ENCODE data around the gene WDR1.

Gene WDR1

DNA sequence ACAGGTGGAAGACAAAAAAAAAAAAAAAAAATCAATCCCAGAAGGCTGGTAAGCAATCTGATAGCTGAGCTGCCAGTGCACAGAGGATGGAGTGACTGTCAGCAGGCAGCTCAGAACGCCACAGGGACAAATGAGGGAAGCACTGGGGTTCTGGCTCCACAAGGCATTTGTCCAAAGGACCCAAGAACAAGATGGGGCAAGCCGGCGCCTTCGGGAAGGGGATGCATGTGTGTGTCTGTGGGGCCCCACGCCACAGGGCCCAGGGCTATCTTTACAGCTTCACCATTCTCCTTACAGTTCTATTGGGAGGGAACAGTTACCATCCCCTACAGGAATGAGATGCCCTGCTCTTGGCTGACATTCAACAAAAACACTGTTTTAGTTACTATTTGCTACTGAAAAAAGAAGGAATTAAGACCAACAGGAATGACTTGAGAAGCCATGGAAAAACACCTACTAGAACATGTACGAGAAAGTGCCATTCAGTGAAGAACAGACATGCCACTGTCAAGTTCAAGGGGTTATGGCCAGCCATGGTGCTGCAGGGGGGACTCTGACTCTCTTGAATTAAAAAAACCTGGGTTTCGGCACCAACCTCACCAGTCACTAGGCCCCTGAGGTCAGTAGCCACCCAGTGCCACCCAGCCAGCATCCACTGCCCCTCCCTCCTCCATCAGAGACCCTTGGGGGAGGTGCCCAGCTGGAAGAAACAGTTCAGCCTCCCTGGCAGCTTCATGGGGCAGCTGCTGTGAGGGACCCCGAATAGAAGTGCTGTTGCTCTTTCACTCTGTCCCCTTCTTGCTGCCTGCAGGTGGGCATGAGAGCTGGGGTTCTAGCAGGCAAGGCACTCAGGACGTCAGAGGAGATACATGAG is 18.5 kb downstream of the WDR1 start:
- H3K4me3 ChIP-seq (ENCODE audit: low read length), result no peak overlapping the region
- H3K27me3 ChIP-seq (ENCODE audit: control insufficient read depth, low read length), result no peaks in the 10 kb centered on the region
- no peaks in the 10 kb centered on the region for H3K9me3 ChIP-seq (ENCODE audit: control insufficient read depth, insufficient read depth, low read length)
- peaks cover 19% of the 10 kb centered on the region for H4K20me1 ChIP-seq (ENCODE audit: control insufficient read depth, insufficient read depth, low read depth, low read length)
- no peak overlapping the region for H3K4me2 ChIP-seq (ENCODE audit: low read length)
- H3K27ac ChIP-seq (ENCODE audit: low read depth, low read length), result no peak overlapping the region
- no peaks in the 10 kb centered on the region for H3F3A ChIP-seq (ENCODE audit: control insufficient read depth, insufficient read depth)
- H3K9me2 ChIP-seq (replicated peaks; ENCODE audit: control insufficient read depth, low read length), result no peaks in the 10 kb centered on the region
- peaks cover 99% of the 10 kb centered on the region for H3K36me3 ChIP-seq (ENCODE audit: control insufficient read depth, low read length)
- H3K4me1 ChIP-seq (ENCODE audit: control insufficient read depth, low read length), result no peaks in the 10 kb centered on the region
- peaks cover 92% of the 10 kb centered on the region for H3K79me2 ChIP-seq (ENCODE audit: control insufficient read depth, low read length)
- TF ChIP-seq EZH2phosphoT487 (IDR thresholded peaks at IDR 0.05; ENCODE audit: borderline replicate concordance, low read length), result no peak
- TF ChIP-seq, protein P1, sequence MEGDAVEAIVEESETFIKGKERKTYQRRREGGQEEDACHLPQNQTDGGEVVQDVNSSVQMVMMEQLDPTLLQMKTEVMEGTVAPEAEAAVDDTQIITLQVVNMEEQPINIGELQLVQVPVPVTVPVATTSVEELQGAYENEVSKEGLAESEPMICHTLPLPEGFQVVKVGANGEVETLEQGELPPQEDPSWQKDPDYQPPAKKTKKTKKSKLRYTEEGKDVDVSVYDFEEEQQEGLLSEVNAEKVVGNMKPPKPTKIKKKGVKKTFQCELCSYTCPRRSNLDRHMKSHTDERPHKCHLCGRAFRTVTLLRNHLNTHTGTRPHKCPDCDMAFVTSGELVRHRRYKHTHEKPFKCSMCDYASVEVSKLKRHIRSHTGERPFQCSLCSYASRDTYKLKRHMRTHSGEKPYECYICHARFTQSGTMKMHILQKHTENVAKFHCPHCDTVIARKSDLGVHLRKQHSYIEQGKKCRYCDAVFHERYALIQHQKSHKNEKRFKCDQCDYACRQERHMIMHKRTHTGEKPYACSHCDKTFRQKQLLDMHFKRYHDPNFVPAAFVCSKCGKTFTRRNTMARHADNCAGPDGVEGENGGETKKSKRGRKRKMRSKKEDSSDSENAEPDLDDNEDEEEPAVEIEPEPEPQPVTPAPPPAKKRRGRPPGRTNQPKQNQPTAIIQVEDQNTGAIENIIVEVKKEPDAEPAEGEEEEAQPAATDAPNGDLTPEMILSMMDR (IDR thresholded peaks at IDR 0.05; ENCODE audit: low read depth, low read length, poor library complexity, severe bottlenecking), result no peak

DNA sequence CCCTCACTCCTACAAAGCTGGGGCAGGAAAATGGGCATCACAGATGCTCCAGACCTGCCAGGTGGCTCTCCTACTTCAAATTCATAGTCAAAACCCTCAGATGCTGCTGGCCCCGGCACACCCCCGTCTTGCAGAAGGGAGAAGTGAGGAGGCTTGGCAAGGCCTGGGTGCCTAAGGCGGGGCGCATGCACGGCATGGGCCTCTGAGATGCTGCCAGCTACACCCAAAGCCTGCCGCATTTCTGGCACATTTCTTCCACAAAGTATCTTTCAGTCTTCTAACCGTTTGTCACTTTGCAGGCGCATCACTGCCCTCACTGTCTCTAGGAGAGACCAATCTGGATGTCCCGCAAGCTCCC is 19.6 kb downstream of the WDR1 start:
- Histone ChIP-seq H3K4me2 (ENCODE audit: low read length) (no peak overlapping the region), H4K20me1 (ENCODE audit: control insufficient read depth, insufficient read depth, low read depth, low read length) (peaks cover 15% of the 10 kb centered on the region; the same call in 1 of the 2 replicates), H3K9me3 (ENCODE audit: control insufficient read depth, insufficient read depth, low read length) (no peaks in the 10 kb centered on the region), H3K79me2 (ENCODE audit: control insufficient read depth, low read length) (peaks cover 92% of the 10 kb centered on the region), H3K4me3 (ENCODE audit: low read length) (no peak overlapping the region), H3K36me3 (ENCODE audit: control insufficient read depth, low read length) (peaks cover 99% of the 10 kb centered on the region), H3K4me1 (ENCODE audit: control insufficient read depth, low read length) (no peaks in the 10 kb centered on the region), H3K27me3 (ENCODE audit: control insufficient read depth, low read length) (no peaks in the 10 kb centered on the region), H3K27ac (ENCODE audit: low read depth, low read length) (no peak overlapping the region), H3F3A (ENCODE audit: control insufficient read depth, insufficient read depth) (no peaks in the 10 kb centered on the region), H3K9me2 (replicated peaks; ENCODE audit: control insufficient read depth, low read length) (no peaks in the 10 kb centered on the region)
- no peak for TF ChIP-seq EZH2phosphoT487 (IDR thresholded peaks at IDR 0.05; ENCODE audit: borderline replicate concordance, low read length)
- TF ChIP-seq, protein P1 (IDR thresholded peaks at IDR 0.05; ENCODE audit: low read depth, low read length, poor library complexity, severe bottlenecking), result no peak

DNA sequence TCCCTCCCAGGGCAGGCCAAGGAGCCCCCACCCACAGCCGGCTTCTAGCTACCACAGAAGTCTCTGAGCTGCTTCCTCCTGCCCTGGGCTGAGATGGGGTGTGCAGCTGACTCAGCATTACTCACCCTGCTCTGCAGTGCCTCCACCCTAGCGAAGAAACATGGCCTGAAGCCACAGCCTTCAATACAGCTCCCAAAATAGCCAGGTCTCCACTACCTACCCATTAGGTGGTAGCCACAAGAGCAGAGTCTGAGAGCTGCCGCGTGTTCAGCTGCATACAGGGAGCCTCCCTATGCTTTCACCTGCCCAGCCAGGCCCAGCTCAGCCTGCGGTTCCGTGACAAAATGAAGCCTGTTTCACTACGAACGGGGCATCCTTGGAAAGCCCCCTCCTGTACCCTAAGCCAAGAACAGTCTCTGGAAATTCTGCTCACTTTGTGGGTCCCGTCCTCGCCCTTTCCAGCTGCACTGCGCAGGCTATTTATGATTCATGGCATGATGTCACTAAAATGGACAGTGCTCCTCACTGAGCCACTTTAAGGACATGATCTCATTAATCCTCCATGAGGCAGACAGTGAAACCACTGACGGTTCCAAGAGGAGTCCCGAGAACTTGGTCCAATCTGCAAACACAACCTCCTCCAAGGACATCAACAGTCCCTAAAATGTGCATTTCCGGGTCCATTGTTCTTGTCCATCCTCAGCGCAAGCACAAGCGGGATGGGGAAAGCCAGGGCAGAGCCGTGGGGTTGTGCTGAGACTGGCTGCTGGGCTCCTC is 20.2 kb downstream of the WDR1 start:
- H3K9me2 ChIP-seq (replicated peaks; ENCODE audit: control insufficient read depth, low read length), result no peaks in the 10 kb centered on the region
- no peaks in the 10 kb centered on the region for H3K9me3 ChIP-seq (ENCODE audit: control insufficient read depth, insufficient read depth, low read length)
- no peaks in the 10 kb centered on the region for H3K4me1 ChIP-seq (ENCODE audit: control insufficient read depth, low read length)
- no peak overlapping the region for H3K4me3 ChIP-seq (ENCODE audit: low read length)
- H4K20me1 ChIP-seq (ENCODE audit: control insufficient read depth, insufficient read depth, low read depth, low read length), result peaks cover 9% of the 10 kb centered on the region; the same call in 1 of the 2 replicates
- H3K36me3 ChIP-seq (ENCODE audit: control insufficient read depth, low read length), result peaks cover 99% of the 10 kb centered on the region
- H3K27me3 ChIP-seq (ENCODE audit: control insufficient read depth, low read length), result no peaks in the 10 kb centered on the region
- no peak overlapping the region for H3K4me2 ChIP-seq (ENCODE audit: low read length)
- H3K79me2 ChIP-seq (ENCODE audit: control insufficient read depth, low read length), result peaks cover 92% of the 10 kb centered on the region
- H3K27ac ChIP-seq (ENCODE audit: low read depth, low read length), result no peak overlapping the region
- TF ChIP-seq, protein P1 (IDR thresholded peaks at IDR 0.05; ENCODE audit: low read depth, low read length, poor library complexity, severe bottlenecking), result no peak
- H3F3A ChIP-seq (ENCODE audit: control insufficient read depth, insufficient read depth), result no peaks in the 10 kb centered on the region

All from DOHH2 (cell line).